ENCODE results near the gene RBM26. TPM values are rescaled to one million over a fixed set of nuclear protein-coding genes. Genes with fewer than 3 reads are reported as not detected.
A peak's percentile ranks its signal among the peaks of the same experiment; 100 is the strongest.

The RBM26 gene
- total RNA-seq, 1 experiment from 2014 or later: 60.4 TPM

DNA sequence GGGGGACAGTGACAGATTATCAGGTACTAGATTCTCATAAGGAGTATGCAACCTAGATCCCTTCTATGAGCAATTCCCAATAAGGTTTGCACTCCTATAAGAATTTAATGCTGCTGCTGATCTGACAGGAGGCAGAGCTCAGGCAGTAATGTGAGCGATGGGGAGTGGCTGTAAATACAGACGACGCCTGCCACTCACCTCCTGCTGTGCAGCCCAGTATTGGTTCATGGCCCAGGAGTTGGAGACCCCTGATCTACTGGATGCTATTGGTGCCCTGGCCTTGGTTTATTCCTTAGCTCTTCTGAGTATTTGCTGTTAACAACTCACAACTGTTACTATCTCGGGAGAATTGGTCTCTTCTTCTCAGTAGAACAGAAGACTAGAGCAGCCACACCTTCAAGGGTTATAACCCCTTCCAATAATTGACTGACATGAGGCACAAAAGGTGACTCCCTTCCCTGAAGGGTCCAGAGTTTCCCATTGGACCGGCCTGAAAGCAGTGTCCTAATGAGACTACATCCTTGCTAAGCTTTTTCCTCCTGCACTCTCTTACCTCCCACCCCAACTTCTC, 35.0 kb upstream of the RBM26 start:
- Mint-ChIP-seq H3K27me3 (ENCODE audit: insufficient read depth, unreplicated experiment) (no peaks in the 10 kb centered on the region), H3K9me3 (ENCODE audit: unreplicated experiment) (no peaks in the 10 kb centered on the region), H3K36me3 (ENCODE audit: insufficient read depth, unreplicated experiment) (no peaks in the 10 kb centered on the region), H3K27ac (ENCODE audit: unreplicated experiment) (peak overlapping the region; percentile 68), H3K4me3 (ENCODE audit: unreplicated experiment) (no peak overlapping the region), H3K4me1 (ENCODE audit: low read depth, unreplicated experiment) (peaks cover 8% of the 10 kb centered on the region)
- ChIA-PET CTCF (interaction anchor here (0.9 to 1.9 kb wide), 3 partner anchors 17 to 92 kb away, joined by 3 to 13 read pairs (median 3); no protein-coding TSS in a partner anchor), POLR2A (interaction anchor here (1.2 to 1.4 kb wide), 2 partner anchors 17 to 44 kb away, joined by 3 to 7 read pairs; no protein-coding TSS in a partner anchor)
- Histone ChIP-seq H3K9me3 (peaks cover 14% of the 10 kb centered on the region; the same call in 1 of the 2 replicates), H3K4me3 (ENCODE audit: low read depth, low read length) (no peak overlapping the region), H3K36me3 (ENCODE audit: control insufficient read depth, insufficient read depth, low read length) (no peaks in the 10 kb centered on the region), H3K4me1 (peaks cover 13% of the 10 kb centered on the region), H3K27me3 (replicated peaks; ENCODE audit: control insufficient read depth, insufficient read depth, low read length) (no peaks in the 10 kb centered on the region)
- BruUV-seq (replicated peaks): TSS peak; percentile 93
- TF ChIP-seq CTCF (IDR thresholded peaks at IDR 0.05; ENCODE audit: insufficient read depth in 1 of 2, low read depth in 1 of 2, low read length in 1 of 2, severe bottlenecking in 1 of 2, unreplicated experiment in 1 of 2): no peak
- intact Hi-C loops (cut with micrococcal nuclease; ENCODE audit: unreplicated experiment): loop anchor here (2.0 kb wide), 1 partner anchor 44 kb away; no protein-coding TSS in a partner anchor
- DNase-seq: peak in 1 of 2 experiments; percentile 6

- H3K4me3 Mint-ChIP-seq (ENCODE audit: unreplicated experiment): no peak overlapping the region
- H3K36me3 Mint-ChIP-seq (ENCODE audit: insufficient read depth, unreplicated experiment): no peaks in the 10 kb centered on the region
- H3K27ac Mint-ChIP-seq (ENCODE audit: unreplicated experiment): no peak overlapping the region
- Histone ChIP-seq H3K4me3 (ENCODE audit: low read depth, low read length) (no peak overlapping the region), H3K9me3 (peaks cover 14% of the 10 kb centered on the region; the same call in 1 of the 2 replicates), H3K4me1 (peaks cover 29% of the 10 kb centered on the region), H3K36me3 (ENCODE audit: control insufficient read depth, insufficient read depth, low read length) (no peaks in the 10 kb centered on the region), H3K27me3 (replicated peaks; ENCODE audit: control insufficient read depth, insufficient read depth, low read length) (no peaks in the 10 kb centered on the region)
- no peaks in the 10 kb centered on the region for H3K27me3 Mint-ChIP-seq (ENCODE audit: insufficient read depth, unreplicated experiment)
- intact Hi-C loops (cut with micrococcal nuclease; ENCODE audit: unreplicated experiment): no loop called here
- POLR2A ChIA-PET: interaction anchor here (0.7 kb wide), 1 partner anchor 37 kb away, joined by 3 read pairs; no protein-coding TSS in a partner anchor
- DNase-seq: no peak
- no TSS peak for BruUV-seq (replicated peaks)
- no peaks in the 10 kb centered on the region for H3K9me3 Mint-ChIP-seq (ENCODE audit: unreplicated experiment)
- TF ChIP-seq CTCF (IDR thresholded peaks at IDR 0.05; ENCODE audit: insufficient read depth in 1 of 2, low read depth in 1 of 2, low read length in 1 of 2, severe bottlenecking in 1 of 2, unreplicated experiment in 1 of 2): no peak
- CTCF ChIA-PET: no interaction called here
- peaks cover 22% of the 10 kb centered on the region for H3K4me1 Mint-ChIP-seq (ENCODE audit: low read depth, unreplicated experiment)
Measured at GRCh38 chr13:79439275-79439674, 33.2 kb upstream of the RBM26 start.

GRCh38 chr13:79435561-79435990, 29.5 kb upstream of the RBM26 start:
- Histone ChIP-seq H3K27me3 (replicated peaks; ENCODE audit: control insufficient read depth, insufficient read depth, low read length) (no peaks in the 10 kb centered on the region), H3K9me3 (peaks cover 7% of the 10 kb centered on the region; the same call in 1 of the 2 replicates), H3K4me1 (peaks cover 17% of the 10 kb centered on the region), H3K36me3 (ENCODE audit: control insufficient read depth, insufficient read depth, low read length) (no peaks in the 10 kb centered on the region), H3K4me3 (ENCODE audit: low read depth, low read length) (no peak overlapping the region)
- CTCF ChIA-PET: interaction anchor here (0.8 kb wide), 1 partner anchor 11 kb away, joined by 3 read pairs; no protein-coding TSS in a partner anchor
- TF ChIP-seq CTCF (IDR thresholded peaks at IDR 0.05; ENCODE audit: insufficient read depth in 1 of 2, low read depth in 1 of 2, low read length in 1 of 2, severe bottlenecking in 1 of 2, unreplicated experiment in 1 of 2): no peak
- Mint-ChIP-seq H3K27ac (ENCODE audit: unreplicated experiment) (peak overlapping the region; percentile 10), H3K9me3 (ENCODE audit: unreplicated experiment) (no peaks in the 10 kb centered on the region), H3K27me3 (ENCODE audit: insufficient read depth, unreplicated experiment) (no peaks in the 10 kb centered on the region), H3K4me1 (ENCODE audit: low read depth, unreplicated experiment) (peaks cover 14% of the 10 kb centered on the region), H3K4me3 (ENCODE audit: unreplicated experiment) (no peak overlapping the region), H3K36me3 (ENCODE audit: insufficient read depth, unreplicated experiment) (no peaks in the 10 kb centered on the region)
- peak in 1 of 2 experiments; percentile 23 for DNase-seq
- intact Hi-C loops (cut with micrococcal nuclease; ENCODE audit: unreplicated experiment): no loop called here
- BruUV-seq (replicated peaks): no TSS peak
- POLR2A ChIA-PET: interaction anchor here (0.6 kb wide), 1 partner anchor 30 kb away, joined by 3 read pairs; the partner anchor contains the start of gene RBM26

All from Caco-2 (cell line).